NCI-H146 treated with DMSO at 0.1 percent for 48 hours (cell line): Measurements from ENCODE around the gene KCNN1.
A peak's percentile ranks its signal among the peaks of the same experiment; 100 is the strongest.
"Not testable (repeated sequence)": the region's sequence is repeated elsewhere in the genome, so short reads cannot be mapped to it uniquely, and the experiment has no call there.

ENCODE experiments used
- DNase-seq: peaks from one replicate; lab custom pipeline; 2025; ENCODE audit not compliant: unreplicated experiment; lab: John Stamatoyannopoulos, UW

Gene KCNN1

DNA sequence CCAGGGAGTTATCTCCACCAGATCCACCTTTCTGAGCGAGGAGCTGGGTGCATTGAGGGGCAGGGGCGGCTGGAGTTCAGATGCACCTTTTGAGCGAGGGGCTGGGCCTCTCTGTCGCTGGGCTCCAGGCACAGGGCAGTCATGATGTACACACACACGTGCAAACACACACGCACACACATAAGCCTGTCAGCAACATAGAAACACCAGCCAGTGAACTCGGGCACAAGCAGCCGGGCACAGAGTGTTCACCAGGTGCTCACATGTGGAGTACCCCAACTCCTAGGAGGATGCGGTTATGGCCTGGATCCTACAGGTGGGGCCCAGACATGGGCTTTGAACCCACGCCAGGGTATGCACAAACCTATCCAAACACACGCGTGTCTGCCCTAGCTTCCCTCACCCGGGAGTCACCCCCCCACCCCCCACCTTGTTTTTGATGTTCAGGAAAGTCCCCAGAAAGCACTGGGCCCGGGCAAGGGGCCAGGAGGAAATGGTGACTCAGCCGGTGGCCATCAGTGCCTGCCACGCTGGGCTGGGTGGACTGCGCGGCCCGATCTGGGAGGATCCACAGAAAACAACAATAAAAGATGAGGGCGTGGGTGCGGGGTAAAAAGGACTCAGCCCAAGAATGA lies 54.3 kb downstream of the KCNN1 start:
- no peak for DNase-seq

DNA sequence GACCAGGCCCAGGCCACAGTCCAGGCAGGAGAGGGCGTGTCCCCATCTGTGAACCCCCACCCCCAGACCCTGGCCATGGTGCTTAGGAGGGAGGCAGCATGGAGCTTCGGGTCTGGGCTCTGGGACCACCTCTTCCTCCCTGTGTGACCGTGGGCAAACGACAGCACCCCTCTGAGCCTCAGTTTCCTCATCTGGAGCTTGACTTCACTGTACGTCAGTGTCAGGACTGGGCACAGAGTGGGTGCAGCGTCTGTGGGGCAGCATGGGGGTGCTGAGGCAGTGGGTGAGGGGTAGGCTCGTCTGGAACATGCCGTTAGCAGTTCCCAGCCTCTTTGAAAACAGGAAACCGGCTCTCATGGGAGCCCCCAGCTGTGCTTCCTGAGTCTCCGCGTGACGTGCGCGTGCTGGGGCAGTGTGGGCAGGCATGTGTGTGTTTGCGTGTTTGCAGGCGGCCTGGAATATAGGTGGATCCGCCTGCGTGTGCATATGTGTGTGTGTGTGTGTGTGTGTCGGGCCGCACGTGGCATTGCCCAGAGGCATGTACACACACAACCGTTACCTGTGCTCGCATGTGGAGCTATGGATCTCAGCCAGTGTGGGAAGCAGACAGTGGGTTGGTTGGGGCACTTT lies 56.8 kb downstream of the KCNN1 start:
- no peak for DNase-seq

GRCh38 chr19:18027151-18027550 lies 60.2 kb downstream of the KCNN1 start:
- no peak for DNase-seq

GRCh38 chr19:18029617-18030338 lies 62.9 kb downstream of the KCNN1 start:
- peak; percentile 13 for DNase-seq

- not testable (repeated sequence) for DNase-seq
These were observed 64.5 kb downstream of the KCNN1 start for GRCh38 chr19:18031401-18031800.

- DNase-seq, result not testable (repeated sequence)
These were observed 65.2 kb downstream of the KCNN1 start for GRCh38 chr19:18032102-18032501.

DNA sequence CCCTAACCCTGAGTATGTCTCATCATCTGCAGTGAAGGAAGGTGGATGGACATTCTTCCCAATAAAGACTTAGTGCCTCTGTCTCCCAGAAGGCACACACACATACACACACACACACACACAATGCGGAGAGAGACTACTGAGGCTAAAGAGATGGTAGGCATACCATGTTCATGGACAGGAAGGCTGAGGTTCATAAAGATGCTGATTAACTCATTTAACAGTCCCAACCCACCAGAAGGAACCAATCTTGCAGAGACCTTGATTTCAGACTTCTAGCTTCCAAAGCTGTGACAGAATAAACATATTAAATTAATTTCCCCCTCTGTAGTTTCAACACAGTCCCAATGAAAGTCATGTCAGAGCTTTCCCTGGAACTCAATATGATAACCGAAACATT lies 74.1 kb downstream of the KCNN1 start:
- no peak for DNase-seq

- DNase-seq, result no peak
These were observed 76.8 kb downstream of the KCNN1 start for GRCh38 chr19:18043676-18044075.

GRCh38 chr19:18044825-18045304 lies 78.0 kb downstream of the KCNN1 start:
- no peak for DNase-seq

GRCh38 chr19:18045307-18046050 lies 78.6 kb downstream of the KCNN1 start:
- DNase-seq, result no peak

- DNase-seq, result no peak
These were observed 79.3 kb downstream of the KCNN1 start for GRCh38 chr19:18046059-18046718.

DNA sequence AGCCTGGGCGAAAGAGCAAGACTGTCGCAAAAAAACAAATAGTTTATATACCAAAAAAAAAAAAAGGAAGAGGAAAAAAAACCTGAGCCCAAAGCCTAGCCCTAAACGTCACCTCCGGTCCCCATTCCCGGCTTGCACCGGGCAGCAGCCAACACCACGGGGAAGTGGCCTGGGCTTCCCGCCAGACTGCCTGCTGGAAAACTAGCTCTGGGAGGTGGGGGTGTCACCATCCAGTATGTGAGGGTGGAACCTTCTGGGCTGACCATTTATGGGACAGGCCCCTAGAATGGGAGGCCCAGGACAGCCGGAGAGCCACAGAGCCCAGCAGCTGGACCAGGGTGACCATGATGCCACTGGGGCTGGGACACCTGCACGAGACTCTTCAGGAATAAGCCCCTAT lies 82.5 kb downstream of the KCNN1 start:
- no peak for DNase-seq
